Non-pigmented ciliary epithelial cell (primary cell): ENCODE data around the gene GREM2.
A peak's percentile ranks its signal among the peaks of the same experiment; 100 is the strongest.

Experiments used
- DNase-seq: peaks from one replicate; pipeline ENCODE4 v3.0.0-alpha.2; 2010; ENCODE audit warnings: low read depth

Gene GREM2

DNA sequence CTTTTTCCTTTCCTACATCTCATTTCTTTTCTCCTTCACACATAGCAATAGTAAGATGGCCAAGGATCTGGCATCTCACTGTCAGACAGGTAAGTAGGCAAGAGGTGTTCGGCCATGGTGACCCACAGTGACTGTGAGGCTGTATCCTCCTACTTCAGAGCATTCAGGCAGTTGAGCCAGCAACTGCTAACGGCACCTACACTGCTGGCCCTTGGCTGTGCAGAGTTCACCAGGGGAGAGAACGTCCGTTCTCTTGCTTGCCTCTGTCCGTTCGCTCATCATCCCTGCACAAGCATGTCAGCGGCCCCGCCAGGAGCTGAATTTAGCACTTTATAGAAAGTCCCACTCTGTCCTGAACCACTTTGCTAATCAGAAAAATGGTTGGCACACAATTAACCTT lies 113.6 kb downstream of the GREM2 start:
- no peak for DNase-seq

DNA sequence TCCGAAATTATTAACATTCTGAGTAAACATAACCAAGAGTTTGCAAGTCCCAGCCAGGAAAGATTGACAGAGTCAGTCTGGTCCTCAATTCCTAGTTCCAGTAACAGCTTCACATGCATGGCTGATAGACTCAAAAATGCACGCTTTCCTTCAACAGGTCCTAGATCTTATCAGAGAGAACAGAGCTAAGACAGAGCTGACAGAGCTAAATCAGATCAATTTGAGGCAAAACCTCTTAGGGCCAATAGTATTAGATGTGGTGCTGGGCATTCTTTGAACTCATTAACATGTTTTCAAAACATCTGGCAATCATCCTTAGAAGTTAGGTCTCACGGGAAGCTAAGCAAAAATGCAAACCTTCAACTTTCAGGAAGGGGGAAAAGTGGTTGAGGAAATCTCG lies 114.0 kb downstream of the GREM2 start:
- no peak for DNase-seq

DNA sequence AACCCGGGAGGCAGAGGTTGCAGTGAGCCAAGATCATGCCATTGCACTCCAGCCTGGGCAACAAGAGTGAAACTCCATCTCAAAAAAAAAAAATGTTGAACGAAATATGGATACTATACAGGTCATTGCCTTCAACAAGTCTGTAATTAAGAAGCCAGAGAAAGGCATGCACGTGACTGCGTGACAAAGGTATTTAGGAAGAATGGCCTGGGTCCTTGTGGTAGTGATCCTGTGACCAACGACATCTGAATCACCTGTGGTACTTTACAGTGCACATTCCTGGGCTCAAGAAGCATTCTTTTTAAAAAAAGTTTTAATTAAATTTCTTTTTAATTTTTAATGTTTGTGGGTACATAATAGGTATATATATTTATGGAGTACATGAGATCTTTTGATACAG lies 115.0 kb downstream of the GREM2 start:
- DNase-seq: no peak

DNA sequence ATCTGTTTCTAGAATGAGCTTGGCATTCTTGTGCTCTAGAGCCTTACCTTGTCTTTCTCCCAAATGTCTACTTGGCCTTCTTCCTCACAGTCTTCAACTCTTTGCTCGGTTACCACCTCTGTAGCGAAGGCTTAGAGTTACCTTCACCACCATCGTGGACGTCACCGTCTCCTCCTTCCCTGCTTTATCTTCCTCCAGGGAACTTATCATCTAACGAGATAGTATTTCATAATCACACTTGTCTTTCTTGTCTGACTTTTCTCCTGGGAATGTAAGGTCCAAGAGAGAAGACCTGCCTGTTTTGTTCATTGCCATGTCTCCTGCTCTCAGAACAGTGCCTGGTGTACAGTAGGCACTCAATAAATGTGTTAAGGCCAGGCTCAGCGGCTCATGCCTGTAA lies 115.6 kb downstream of the GREM2 start:
- no peak for DNase-seq

DNA sequence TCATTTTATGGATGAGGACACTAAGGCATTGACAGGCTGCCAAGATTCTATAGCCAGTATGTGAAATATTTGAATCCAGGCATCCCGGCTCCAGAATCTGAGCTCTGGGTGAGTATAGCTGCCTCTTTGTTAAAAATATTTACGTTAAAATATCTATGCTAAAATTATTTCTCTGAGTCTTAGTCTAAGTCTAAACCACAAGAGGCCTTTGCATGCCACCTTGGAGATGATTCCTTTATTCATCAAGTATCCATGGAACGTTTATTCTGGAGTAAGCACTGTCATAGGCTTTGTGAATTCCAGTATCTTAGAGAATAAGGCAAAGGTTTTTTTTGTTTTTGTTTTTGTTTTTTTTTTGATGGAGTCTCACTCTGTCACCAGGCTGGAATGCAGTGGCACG lies 116.4 kb downstream of the GREM2 start:
- no peak for DNase-seq

DNA sequence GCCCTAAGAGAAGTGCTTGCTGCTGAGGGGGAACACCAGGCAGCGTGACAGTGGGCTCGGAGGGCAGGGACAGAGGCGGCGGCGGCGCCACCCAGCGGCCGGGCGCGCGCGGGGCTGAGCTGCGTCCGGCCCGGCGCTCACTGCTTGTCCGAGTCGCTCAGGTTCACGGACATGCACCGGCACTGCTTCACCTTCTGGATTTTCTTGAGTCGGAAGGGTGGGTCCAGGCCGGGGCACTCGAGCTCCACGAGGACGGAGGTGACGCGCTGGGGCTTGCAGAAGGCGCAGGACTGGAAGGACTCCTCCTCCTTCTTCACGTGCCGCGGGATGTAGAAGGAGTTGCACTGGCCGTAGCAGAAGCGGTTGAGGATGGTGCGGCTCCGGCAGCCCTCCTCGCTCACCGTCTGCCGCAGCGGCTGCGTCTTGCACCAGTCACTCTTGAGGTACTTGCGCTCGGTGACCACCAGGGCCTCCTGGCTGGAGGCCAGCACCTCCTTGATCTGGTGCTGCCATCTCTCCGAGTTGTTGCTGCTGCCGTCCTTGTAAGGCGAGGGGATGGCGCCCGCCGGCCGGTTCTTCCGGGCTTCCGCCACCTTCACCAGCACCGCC lies 119.0 kb downstream of the GREM2 start:
- no peak for DNase-seq

DNA sequence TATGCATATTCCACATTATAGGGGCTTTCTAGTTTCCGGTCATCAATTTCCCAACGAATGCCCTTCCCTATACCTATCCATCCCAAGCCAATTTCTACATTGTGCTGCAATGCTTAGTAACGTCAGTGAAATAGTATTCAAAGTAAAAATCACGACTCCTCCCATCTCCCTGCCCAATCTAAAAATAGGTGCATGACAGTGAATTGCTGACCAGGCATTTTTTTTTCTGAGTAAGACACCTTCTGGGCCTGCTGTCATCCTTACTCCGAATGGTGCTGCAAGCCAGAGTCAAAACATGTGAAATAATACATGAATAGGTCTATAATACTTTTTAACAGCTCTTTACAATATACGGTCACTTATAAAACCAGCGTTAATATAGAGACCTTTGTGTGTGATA lies 120.2 kb downstream of the GREM2 start:
- DNase-seq: no peak

DNA sequence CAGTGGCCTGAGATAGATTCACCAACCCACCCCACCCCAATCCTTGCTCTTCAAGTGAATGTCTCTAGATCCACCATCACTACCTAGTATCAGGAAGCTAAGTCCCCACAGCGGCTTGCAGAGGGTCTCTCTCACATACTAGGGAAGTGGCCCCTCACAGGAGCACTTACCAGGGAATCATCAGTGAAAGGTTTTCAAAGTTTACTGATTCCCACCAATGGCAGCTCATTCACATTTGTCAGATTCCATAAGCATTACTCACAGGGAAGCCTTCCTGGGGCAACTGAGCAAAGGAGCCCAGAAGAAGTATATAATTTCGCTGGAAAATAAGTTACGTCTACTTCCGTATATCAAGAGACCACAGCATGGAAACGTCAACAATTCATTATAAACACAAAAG lies 120.8 kb downstream of the GREM2 start:
- peak; percentile 66 for DNase-seq

DNA sequence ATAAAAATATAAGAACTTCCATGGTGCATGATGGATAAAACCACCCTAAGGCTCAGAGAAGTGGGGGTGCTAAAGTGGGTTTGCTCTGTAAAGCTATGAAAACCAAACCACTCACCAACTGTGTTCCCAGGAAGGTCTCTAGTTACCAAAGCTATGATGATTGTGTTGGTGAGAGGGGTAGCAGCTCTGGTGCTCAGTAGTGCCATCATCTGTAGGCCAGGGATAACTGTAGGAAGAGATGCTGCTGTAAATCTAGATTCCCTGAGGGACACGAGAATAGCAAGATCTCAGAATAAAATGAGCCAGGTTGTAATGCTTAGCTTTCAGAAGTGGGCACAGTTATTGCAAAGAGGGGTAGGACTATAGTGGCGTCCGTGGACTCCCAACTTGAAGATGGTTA lies 124.5 kb downstream of the GREM2 start:
- no peak for DNase-seq

DNA sequence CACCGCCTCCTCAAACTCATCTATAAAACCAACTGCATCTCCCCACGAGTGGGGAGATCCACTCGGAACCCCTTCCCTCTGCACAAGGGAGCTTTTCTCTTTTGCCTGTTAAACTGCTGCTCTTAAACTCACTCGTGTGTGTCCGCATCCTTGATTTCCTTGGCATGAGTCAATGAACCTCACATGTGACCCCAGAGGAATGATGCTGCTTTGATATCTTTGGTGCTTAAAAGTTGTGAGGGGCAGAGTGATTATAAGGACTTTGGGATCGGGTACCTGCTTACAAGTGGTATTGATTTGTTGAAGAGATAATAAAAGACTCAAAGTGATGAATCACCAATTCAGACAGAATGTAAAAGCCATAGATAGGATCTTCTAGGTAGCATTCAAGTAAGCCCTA lies 125.3 kb downstream of the GREM2 start:
- DNase-seq: no peak

DNA sequence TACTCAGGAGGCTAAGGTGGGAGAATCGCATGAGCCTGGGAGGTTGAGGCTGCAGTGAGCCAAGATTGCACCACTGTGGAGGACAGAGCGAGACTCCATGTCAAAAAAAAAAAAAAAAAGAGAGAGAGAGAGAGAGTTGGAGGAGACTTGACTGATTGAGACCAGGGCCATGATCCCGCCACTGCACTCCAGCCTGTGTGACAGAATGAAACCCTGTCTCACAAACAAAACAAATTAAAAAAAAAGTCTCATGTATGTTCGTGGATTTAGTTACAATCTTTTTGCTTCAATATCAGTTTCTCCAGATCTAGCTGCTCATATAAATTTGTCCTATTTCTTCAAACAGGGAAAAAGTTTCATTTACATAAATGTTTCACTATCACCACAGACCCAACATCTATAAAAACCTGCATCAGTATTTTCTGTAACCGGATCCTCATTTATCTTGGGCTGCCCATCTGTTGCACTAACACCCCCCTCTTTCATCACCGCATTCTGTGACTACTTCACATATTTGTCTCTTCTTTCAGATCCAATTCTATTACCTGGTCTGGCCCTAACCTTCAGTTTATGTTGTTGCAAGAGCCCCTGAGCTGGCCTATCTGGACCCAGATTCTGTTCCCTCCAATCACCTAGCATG lies 127.0 kb downstream of the GREM2 start:
- no peak for DNase-seq

DNA sequence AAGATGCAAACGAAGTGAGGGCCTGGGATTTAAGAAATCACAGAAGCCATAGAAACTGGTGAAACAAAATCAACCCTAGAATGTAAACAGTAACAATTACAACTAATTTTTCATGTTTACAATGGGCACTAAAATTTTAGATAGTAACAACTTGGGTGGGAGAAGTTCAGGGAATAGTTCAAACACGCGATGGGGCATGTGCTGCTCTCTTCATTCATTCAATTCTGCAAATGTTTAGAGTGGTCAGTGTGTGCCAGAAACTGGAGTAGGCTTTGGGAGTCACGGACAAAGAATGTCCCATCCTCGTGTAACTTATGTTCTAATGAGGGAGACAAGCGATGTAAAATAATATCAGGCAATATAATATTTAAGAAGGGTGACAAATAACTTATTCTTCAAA lies 133.4 kb downstream of the GREM2 start:
- DNase-seq: no peak

DNA sequence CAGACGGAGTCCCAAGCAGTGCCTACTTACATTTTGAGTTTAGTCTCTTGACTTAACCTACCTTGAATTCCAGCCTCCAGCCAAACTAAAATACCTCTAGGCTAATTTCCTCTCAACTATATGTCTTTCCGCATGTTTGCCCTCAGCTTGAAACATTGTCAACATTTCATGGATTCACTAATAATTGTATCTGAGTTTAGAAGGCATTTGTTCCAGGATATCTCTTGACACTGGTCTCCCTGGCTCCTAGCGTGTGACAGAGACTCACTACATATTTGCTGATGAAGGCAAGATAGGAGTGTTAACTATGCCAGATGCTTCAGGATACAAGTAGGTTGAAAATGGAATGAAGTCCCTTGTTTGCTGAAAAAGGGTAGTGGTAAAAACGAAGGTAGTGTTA lies 136.1 kb downstream of the GREM2 start:
- DNase-seq: no peak

DNA sequence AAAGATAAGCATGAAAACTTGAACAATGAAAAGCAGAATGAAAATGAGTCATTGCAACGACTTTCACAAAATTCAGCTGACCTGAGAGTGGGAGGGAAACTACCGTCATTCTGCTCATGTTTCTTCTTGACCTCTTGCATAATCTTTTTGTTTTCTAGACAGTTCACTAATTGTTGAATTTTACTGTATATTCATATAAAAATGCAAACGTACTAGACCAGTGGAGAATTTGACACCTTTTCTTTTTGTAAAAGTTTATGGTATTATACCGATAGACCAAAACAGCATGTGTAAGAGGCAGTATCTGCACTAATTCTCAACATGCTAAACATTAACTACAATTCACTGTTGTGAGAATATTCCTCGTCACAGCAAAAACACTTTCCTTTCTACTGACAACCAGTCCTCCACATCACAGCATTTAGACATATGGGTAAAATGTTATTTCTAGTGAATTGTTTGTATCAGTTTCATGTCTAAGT lies 137.8 kb downstream of the GREM2 start:
- DNase-seq: peak; percentile 63

DNA sequence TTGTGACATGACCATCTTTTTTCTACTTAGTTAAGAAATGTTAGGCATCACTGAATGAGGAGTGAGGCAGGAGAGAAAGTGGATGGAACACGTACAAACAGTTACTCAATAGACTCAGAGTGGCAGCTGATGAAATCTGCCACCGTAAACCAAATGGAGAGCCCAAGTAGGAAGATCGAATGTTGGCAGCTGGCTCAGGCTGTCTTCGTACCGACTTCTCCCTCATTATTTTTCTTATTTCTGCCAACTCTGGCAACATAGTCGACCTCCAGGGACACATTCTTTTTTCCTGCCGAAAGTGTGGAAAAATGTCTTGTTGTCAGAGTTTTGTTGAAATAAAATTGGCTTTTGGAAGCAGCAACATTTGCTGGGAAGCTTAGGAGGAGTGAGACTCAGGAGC lies 143.3 kb downstream of the GREM2 start:
- no peak for DNase-seq

DNA sequence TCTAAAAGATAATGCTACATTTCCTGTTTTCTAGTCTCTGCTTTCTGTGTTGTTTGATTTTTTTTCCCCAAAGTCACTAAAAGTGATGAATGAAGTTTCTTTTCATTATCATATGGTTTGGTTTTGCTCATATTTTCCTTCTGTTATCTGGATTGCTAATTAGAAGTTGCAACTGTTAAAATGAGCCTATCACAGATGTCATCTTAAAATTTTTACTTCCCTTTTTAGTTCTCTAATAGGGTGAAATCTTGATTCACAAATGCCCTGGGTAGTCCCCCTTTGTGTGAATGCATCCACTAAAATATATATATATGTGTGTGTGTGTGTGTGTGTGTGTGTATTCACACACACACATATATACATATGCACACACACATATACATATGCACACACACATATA lies 144.1 kb downstream of the GREM2 start:
- DNase-seq: no peak

DNA sequence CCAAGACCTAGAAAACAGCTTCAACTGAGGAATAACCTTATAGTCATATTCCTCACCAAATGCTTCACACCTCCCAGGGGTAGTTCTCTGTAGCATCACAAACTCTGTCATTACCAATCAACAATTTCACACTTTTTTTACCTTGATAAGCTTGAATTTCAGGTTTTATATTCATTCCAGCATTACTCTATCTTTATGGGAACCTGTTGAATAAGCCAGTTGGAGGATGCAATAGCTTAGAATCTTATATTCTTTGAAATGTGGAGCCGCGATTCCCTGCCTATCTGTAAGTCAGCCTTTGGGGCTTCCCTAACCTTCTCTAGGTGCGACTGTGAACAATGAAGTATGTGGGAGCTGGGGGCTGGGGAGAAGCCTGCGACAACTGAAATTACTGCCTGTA lies 145.4 kb downstream of the GREM2 start:
- DNase-seq: no peak

DNA sequence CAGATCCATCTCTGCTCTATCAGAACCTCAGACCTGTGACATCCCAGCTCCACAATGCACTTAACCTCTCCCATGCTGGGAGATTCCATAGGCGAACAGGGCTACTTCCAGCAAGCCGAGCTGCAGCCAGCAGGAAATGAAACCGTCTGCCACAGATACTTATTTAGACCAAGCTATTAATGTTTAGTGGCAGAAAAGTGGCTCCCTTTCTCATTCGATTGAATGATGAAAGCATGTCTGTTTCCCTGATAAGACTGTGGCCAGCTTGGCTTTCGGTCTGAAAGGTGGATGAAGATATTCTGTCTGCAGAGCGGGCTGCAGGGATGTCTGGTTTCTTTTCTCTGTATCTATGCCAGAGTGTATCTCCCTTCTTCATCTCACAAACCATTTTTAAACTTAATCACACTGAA lies 146.4 kb downstream of the GREM2 start:
- DNase-seq: no peak

DNA sequence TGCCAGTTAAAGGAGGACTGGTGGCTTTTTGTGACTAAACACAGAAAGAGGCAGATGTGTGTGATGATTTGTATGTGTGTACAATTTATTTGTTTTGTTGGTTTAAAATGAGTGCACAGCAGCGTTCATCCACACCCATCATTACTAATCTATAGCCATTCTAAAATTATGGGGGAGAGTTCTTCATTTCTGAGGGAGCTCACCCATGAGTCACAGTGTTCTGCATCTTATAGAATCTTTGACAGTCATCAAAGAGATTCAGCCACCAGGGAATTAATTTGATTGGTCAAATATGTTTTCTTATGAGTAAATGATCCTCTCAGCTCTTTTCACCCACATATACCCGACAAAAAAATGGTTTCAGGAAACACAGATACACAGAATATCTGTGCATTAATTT lies 147.9 kb downstream of the GREM2 start:
- DNase-seq: no peak

DNA sequence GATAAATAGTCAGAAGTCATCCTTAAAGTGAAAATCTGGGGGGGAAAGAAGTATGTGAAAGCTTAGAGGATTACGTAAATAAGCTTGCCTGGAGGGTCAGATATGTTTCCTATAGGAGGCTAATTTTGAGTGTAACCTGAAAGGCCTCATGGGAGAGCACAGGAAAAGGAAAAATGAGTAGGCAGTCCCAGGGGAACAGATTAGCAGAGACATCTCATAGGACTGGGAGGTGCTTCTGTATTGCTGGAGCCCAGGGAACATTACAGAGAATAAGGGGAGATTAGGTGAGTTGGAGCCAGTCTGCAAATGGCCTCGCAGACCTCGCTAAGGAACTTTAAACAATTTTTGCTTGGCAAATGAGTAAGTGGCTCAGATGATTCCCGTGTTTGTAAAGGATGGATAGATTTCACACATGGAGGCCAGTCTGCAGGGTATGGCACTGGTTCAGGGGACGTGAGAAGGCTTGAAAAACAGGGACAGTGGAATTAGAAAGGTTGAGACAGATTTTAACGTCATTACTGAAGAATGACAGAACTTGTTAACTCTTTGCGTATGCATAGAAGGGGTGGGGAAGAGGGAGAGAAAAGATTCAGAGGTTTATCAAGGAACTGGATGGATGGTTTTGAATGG lies 149.1 kb downstream of the GREM2 start:
- no peak for DNase-seq

DNA sequence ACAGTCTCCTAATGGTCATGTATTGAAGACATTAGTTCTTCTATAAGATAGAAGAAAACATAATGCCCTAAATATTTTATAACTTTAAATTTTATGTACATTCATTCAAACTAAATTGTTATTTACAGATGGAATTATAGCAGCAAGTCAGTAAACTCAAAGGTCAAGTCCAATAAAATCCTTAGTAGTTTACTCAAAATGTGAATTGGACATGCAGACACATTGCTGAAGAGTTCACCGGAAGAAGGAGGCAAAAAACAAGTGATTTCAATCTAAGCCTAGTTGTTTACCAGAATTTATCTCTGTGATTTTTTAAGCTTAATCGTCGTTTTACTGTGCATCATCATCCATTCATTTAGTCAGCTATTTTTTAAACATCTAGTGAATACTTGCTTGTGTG lies 149.7 kb downstream of the GREM2 start:
- no peak for DNase-seq

DNA sequence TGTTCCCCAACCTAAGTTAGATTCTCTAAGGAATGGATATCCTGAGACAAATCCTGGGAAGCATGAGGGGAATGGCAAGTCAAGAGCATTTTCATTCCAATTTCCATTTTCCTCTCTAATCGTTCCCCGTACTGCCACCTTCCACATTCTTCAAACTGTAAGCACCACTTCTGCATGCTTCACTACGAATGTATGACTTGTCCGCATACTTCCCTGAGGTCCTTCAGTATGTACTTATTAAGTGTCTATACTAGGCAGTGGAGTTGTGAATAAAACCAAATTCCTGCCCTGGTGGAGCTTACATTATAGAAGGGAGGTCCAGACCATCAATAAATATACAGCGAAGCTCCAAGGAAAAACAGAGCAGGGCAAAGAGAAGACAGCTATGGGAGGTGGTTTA lies 154.8 kb downstream of the GREM2 start:
- no peak for DNase-seq

DNA sequence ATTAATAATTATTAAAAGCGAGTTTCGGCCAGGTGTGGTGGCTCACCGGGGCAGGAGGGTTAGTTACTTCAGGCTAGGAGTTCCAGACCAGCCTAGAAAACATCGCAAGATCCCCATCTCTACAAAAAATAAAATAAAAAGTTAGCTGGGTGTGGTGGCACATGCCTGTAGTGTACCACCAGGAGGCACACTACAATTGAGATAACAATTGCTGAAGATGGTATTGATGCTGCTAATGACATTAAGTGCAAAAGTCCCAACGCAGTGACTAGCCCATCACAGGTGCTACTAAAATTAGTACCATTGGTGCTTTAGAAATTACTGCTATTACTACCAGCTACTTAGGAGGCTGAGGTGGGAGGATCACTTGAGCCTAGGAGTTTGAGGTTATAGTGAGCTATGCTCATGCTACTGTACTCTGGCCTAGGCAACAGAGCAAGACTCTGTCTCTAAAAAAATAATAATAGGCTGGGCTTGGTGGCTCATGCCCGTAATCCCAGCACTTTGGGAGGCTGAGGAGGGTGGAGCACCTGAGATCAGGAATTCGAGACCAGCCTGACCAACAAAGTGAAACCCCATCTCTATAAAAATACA lies 156.6 kb downstream of the GREM2 start:
- DNase-seq: no peak
